Neural progenitor cell (in vitro differentiated cells): ENCODE data around the gene CKLF.

Experiments
- EZH2 ChIP-seq: fragments of 200-600 bp; sonication (generic); IDR thresholded peaks from 2 replicates; pipeline ENCODE4 v1.6.1; 2017; ENCODE audit warnings: antibody characterized with exemption, mild to moderate bottlenecking, moderate library complexity
- TF ChIP-seq, protein P1 (sequence below): fragments of 200-600 bp; sonication (generic); IDR thresholded peaks from 2 replicates; pipeline ENCODE4 v1.5.1; 2017; ENCODE audit warnings: antibody characterized with exemption, mild to moderate bottlenecking

DNA sequence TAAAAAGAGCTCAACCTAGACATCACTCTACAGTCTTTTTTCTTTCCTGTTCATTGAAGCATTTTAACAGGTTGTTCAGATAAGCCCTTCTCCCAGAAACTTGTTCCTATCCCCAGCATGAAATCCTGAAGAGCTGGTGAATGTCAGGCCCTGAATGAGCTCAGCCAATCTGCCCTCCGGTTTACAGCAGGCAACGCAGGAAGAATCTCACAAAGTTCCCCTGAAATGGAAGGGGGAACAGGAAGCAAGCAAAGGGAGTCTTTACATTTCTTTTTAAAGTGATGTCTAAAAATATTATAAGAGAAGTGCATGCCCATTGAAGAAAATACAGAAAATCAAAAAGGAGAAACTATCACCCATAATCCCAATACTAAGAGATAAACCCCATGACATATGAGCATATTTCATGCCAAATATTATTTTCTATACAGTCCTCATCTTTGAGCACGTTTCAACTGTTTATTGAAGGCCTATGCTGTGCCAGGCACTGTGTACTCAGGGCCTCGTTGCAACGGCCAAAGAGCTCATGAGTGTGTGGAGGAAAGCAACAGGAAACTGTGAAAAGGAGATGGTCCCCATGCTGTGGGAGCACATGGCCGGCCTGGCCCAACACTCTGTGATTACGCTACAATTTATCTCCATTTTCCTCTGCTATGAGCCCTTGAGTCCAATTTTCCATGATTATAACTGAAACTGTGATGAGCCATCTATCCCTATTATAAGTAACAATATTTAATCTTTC, 8.2 kb upstream of the CKLF start:
- TF ChIP-seq, protein P1, sequence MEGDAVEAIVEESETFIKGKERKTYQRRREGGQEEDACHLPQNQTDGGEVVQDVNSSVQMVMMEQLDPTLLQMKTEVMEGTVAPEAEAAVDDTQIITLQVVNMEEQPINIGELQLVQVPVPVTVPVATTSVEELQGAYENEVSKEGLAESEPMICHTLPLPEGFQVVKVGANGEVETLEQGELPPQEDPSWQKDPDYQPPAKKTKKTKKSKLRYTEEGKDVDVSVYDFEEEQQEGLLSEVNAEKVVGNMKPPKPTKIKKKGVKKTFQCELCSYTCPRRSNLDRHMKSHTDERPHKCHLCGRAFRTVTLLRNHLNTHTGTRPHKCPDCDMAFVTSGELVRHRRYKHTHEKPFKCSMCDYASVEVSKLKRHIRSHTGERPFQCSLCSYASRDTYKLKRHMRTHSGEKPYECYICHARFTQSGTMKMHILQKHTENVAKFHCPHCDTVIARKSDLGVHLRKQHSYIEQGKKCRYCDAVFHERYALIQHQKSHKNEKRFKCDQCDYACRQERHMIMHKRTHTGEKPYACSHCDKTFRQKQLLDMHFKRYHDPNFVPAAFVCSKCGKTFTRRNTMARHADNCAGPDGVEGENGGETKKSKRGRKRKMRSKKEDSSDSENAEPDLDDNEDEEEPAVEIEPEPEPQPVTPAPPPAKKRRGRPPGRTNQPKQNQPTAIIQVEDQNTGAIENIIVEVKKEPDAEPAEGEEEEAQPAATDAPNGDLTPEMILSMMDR = no peak
- TF ChIP-seq EZH2 = no peak
